Neuronal stem cell (in vitro differentiated cells): ENCODE results near the gene C1QTNF1.

Source experiments
- DNase-seq: peaks from one replicate; pipeline ENCODE4 v3.0.0-alpha.2; 2013; ENCODE audit warnings: low spot score
- H2AFZ ChIP-seq: one replicate; pipeline ENCODE4 v1.6.1; 2013; ENCODE audit warnings: mild to moderate bottlenecking, low read length, inconsistent platforms
- H2AK5ac ChIP-seq: 2 replicates; pipeline ENCODE4 v1.6.1; 2013; ENCODE audit warnings: low read depth, mild to moderate bottlenecking, inconsistent platforms, low read length, moderate library complexity, mixed read lengths
- H2BK120ac ChIP-seq: 2 replicates; pipeline ENCODE4 v1.6.1; 2013; ENCODE audit warnings: low read depth, mild to moderate bottlenecking, inconsistent platforms, low read length, moderate library complexity, mixed read lengths
- H2BK12ac ChIP-seq: one replicate; pipeline ENCODE4 v1.6.1; 2013; ENCODE audit warnings: low read length, inconsistent platforms
- H2BK15ac ChIP-seq: 2 replicates; pipeline ENCODE4 v1.6.1; 2013; ENCODE audit warnings: mild to moderate bottlenecking, low read length, inconsistent platforms, mixed read lengths
- H2BK5ac ChIP-seq: one replicate; pipeline ENCODE4 v1.6.1; 2013; ENCODE audit warnings: inconsistent platforms, mild to moderate bottlenecking, low read length, moderate library complexity
- H3K14ac ChIP-seq: one replicate; pipeline ENCODE4 v1.6.1; 2013; ENCODE audit warnings: low read length, inconsistent platforms
- H3K18ac ChIP-seq: 2 replicates; pipeline ENCODE4 v1.6.1; 2013; ENCODE audit warnings: low read length, inconsistent platforms
- H3K23ac ChIP-seq: 2 replicates; pipeline ENCODE4 v1.6.1; 2013; ENCODE audit warnings: low read depth, mild to moderate bottlenecking, mixed read lengths, low read length, inconsistent platforms; ENCODE audit not compliant: poor library complexity
- H3K27ac ChIP-seq: replicated peaks from 3 replicates; pipeline ENCODE4 v1.5.1; 2013; ENCODE audit warnings: low read length, inconsistent platforms
- H3K27me3 ChIP-seq, 3 experiments: 2 replicates each; pipeline ENCODE4 v1.6.1; 2013; ENCODE audit warnings: low read length in 3 of 3, mild to moderate bottlenecking in 2 of 3, inconsistent platforms in 1 of 3, low read depth in 1 of 3, mixed read lengths in 1 of 3, moderate library complexity in 1 of 3; ENCODE audit not compliant: control insufficient read depth in 3 of 3, insufficient read depth in 3 of 3
- H3K36me3 ChIP-seq, 2 donors: replicated peaks in 1 of 2; 2 replicates each; pipeline ENCODE4 v1.6.1; 2013; ENCODE audit warnings: low read length in 2 of 2; ENCODE audit not compliant: control insufficient read depth in 2 of 2, insufficient read depth in 2 of 2
- H3K4ac ChIP-seq: 2 replicates; pipeline ENCODE4 v1.6.1; 2013; ENCODE audit warnings: inconsistent platforms, mild to moderate bottlenecking, low read length, moderate library complexity
- H3K4me1 ChIP-seq, 2 donors: 1 replicate in 1 of 2; 2 replicates in 1 of 2; pipeline ENCODE4 v1.6.1; 2013; ENCODE audit warnings: low read length in 2 of 2, low read depth in 1 of 2; ENCODE audit not compliant: control insufficient read depth in 2 of 2, insufficient read depth in 1 of 2
- H3K4me2 ChIP-seq: one replicate; pipeline ENCODE4 v1.6.1; 2013; ENCODE audit warnings: mild to moderate bottlenecking, low read length, inconsistent platforms; ENCODE audit not compliant: insufficient read depth, poor library complexity, severe bottlenecking
- H3K4me3 ChIP-seq, 2 donors: 2 replicates each; pipeline ENCODE4 v1.5.1; 2013; ENCODE audit warnings: low read length in 2 of 2, mild to moderate bottlenecking in 2 of 2, inconsistent platforms in 1 of 2, moderate library complexity in 1 of 2
- H3K79me1 ChIP-seq: one replicate; pipeline ENCODE4 v1.6.1; 2013; ENCODE audit warnings: low read depth, mild to moderate bottlenecking, inconsistent platforms, low read length, moderate library complexity
- H3K9ac ChIP-seq: one replicate; pipeline ENCODE4 v1.6.1; 2013; ENCODE audit warnings: mild to moderate bottlenecking, low read depth, low read length, inconsistent platforms; ENCODE audit not compliant: poor library complexity
- H3K9me3 ChIP-seq, 2 donors: replicated peaks in 1 of 2; 2 replicates each; pipeline versions ENCODE3 to v1.6.1; 2013; ENCODE audit warnings: low read length in 2 of 2, mild to moderate bottlenecking in 2 of 2, inconsistent platforms in 1 of 2, low read depth in 1 of 2, mixed read lengths in 1 of 2, moderate library complexity in 1 of 2; ENCODE audit not compliant: control insufficient read depth in 2 of 2, insufficient read depth in 1 of 2
- H4K8ac ChIP-seq: one replicate; pipeline ENCODE4 v1.6.1; 2013; ENCODE audit warnings: low read depth, mild to moderate bottlenecking, inconsistent platforms, low read length, moderate library complexity
- H4K91ac ChIP-seq: one replicate; pipeline ENCODE4 v1.6.1; 2013; ENCODE audit warnings: low read length, low read depth, mild to moderate bottlenecking, inconsistent platforms; ENCODE audit not compliant: poor library complexity
- WGBS, 2 donors: extraction: QIAGEN DNeasy Blood & Tissue Kit; methylation state at CpG; one replicate each; pipeline ENCODE4 v1.1.7; 2013; ENCODE audit warnings: missing lambda C conversion rate in 2 of 2, mixed read lengths in 1 of 2; ENCODE audit not compliant: insufficient read length in 2 of 2, insufficient replicate concordance in 1 of 2; ENCODE audit errors: extremely low coverage in 2 of 2; 5-methylcytosine and 5-hydroxymethylcytosine counted together

The C1QTNF1 gene

GRCh38 chr17:78995022-78995760, 28.8 kb upstream of the C1QTNF1 start:
- Histone ChIP-seq H3K4me3 (no peak overlapping the region), H2AFZ (no peak overlapping the region), H3K4me2 (no peak overlapping the region), H3K23ac (no peak overlapping the region), H3K4me1 (no peaks in the 10 kb centered on the region), H3K18ac (no peak overlapping the region), H3K27ac (no peak overlapping the region), H3K27me3 (no peaks in the 10 kb centered on the region), H2BK15ac (no peak overlapping the region), H3K4ac (no peak overlapping the region), H3K36me3 (peaks cover 46 to 94% of the 10 kb centered on the region in 2 donors), H3K14ac (no peak overlapping the region), H2AK5ac (no peak overlapping the region), H4K8ac (no peak overlapping the region), H2BK120ac (no peak overlapping the region), H3K9ac (no peak overlapping the region), H2BK5ac (no peak overlapping the region), H4K91ac (no peak overlapping the region), H2BK12ac (no peak overlapping the region), H3K79me1 (peaks cover 11% of the 10 kb centered on the region), H3K9me3 (peaks cover 0 to 5% of the 10 kb centered on the region in 2 donors)
- WGBS, 2 donors: no CpG with 5 or more reads among the region's 34 CpGs
- DNase-seq: no peak

GRCh38 chr17:78995761-78996451, 28.1 kb upstream of the C1QTNF1 start:
- peaks cover 0 to 3% of the 10 kb centered on the region in 2 donors for H3K9me3 ChIP-seq
- H3K23ac ChIP-seq: no peak overlapping the region
- no peak overlapping the region for H2BK15ac ChIP-seq
- H3K14ac ChIP-seq: no peak overlapping the region
- no peak overlapping the region for H3K4ac ChIP-seq
- no peak overlapping the region for H3K9ac ChIP-seq
- DNase-seq: no peak
- H2AK5ac ChIP-seq: no peak overlapping the region
- no peaks in the 10 kb centered on the region for H3K27me3 ChIP-seq
- no peak overlapping the region for H3K4me2 ChIP-seq
- H3K79me1 ChIP-seq: peaks cover 17% of the 10 kb centered on the region
- no peak overlapping the region for H2AFZ ChIP-seq
- WGBS, 2 donors: no CpG with 5 or more reads among the region's 18 CpGs
- H2BK120ac ChIP-seq: no peak overlapping the region
- no peak overlapping the region for H4K91ac ChIP-seq
- H2BK12ac ChIP-seq: no peak overlapping the region
- peaks cover 41 to 94% of the 10 kb centered on the region in 2 donors for H3K36me3 ChIP-seq
- no peak overlapping the region for H3K18ac ChIP-seq
- no peaks in the 10 kb centered on the region for H3K4me1 ChIP-seq
- no peak overlapping the region for H2BK5ac ChIP-seq
- H3K27ac ChIP-seq: no peak overlapping the region
- H3K4me3 ChIP-seq: no peak overlapping the region
- H4K8ac ChIP-seq: no peak overlapping the region

GRCh38 chr17:78996781-78997201, 27.2 kb upstream of the C1QTNF1 start:
- peaks cover 0 to 3% of the 10 kb centered on the region in 2 donors for H3K9me3 ChIP-seq
- H3K23ac ChIP-seq: no peak overlapping the region
- no peak overlapping the region for H4K91ac ChIP-seq
- WGBS, 2 donors: no CpG with 5 or more reads among the region's 16 CpGs
- no peak for DNase-seq
- peaks cover 32 to 86% of the 10 kb centered on the region in 2 donors for H3K36me3 ChIP-seq
- no peaks in the 10 kb centered on the region for H3K4me1 ChIP-seq
- H3K79me1 ChIP-seq: peaks cover 22% of the 10 kb centered on the region
- H2AK5ac ChIP-seq: no peak overlapping the region
- no peak overlapping the region for H3K4ac ChIP-seq
- no peak overlapping the region for H2AFZ ChIP-seq
- no peak overlapping the region for H3K18ac ChIP-seq
- H3K9ac ChIP-seq: no peak overlapping the region
- H4K8ac ChIP-seq: no peak overlapping the region
- H3K4me3 ChIP-seq: no peak overlapping the region
- no peak overlapping the region for H2BK15ac ChIP-seq
- H3K14ac ChIP-seq: no peak overlapping the region
- no peak overlapping the region for H3K27ac ChIP-seq
- no peak overlapping the region for H2BK12ac ChIP-seq
- no peak overlapping the region for H2BK5ac ChIP-seq
- H2BK120ac ChIP-seq: no peak overlapping the region
- no peaks in the 10 kb centered on the region for H3K27me3 ChIP-seq
- no peak overlapping the region for H3K4me2 ChIP-seq

- Histone ChIP-seq H3K27ac (no peak overlapping the region), H4K8ac (no peak overlapping the region), H2BK15ac (no peak overlapping the region), H4K91ac (no peak overlapping the region), H3K4ac (no peak overlapping the region), H2BK12ac (no peak overlapping the region), H3K27me3 (no peaks in the 10 kb centered on the region), H3K79me1 (peaks cover 22% of the 10 kb centered on the region), H3K23ac (no peak overlapping the region), H2AFZ (no peak overlapping the region), H3K4me3 (no peak overlapping the region), H2BK120ac (no peak overlapping the region), H3K18ac (no peak overlapping the region), H2BK5ac (no peak overlapping the region), H3K36me3 (peaks cover 32 to 81% of the 10 kb centered on the region in 2 donors), H3K9ac (no peak overlapping the region), H3K4me2 (no peak overlapping the region), H3K9me3 (peaks cover 0 to 3% of the 10 kb centered on the region in 2 donors), H2AK5ac (no peak overlapping the region), H3K14ac (no peak overlapping the region), H3K4me1 (no peaks in the 10 kb centered on the region)
- WGBS, 2 donors: no CpG with 5 or more reads among the region's 27 CpGs
- no peak for DNase-seq
These were observed 26.7 kb upstream of the C1QTNF1 start for GRCh38 chr17:78997231-78997741.
